ENCODE measurements around the gene ALDH3B2. TPM values are rescaled to one million over a fixed set of nuclear protein-coding genes. Genes with fewer than 3 reads are reported as not detected.

The ALDH3B2 gene
- total RNA-seq, 1 experiment from 2014 or later, result not detected

GRCh38 chr11:67613960-67614715 is 60.3 kb downstream of the ALDH3B2 start:
- no peaks in the 10 kb centered on the region for H3K27me3 ChIP-seq
- H3K27ac ChIP-seq, result no peak overlapping the region
- no peaks in the 10 kb centered on the region for H3K9me3 ChIP-seq (replicated peaks)
- H3K4me3 ChIP-seq, result peak overlapping the region; percentile 2; the same call in 1 of the 2 replicates
- peaks cover 6% of the 10 kb centered on the region; the same call in 1 of the 2 replicates for H3K4me1 ChIP-seq
- H3K36me3 ChIP-seq, result no peaks in the 10 kb centered on the region
- DNase-seq, result peak; percentile 71 to 77

- no peaks in the 10 kb centered on the region for H3K9me3 ChIP-seq (replicated peaks)
Measured at GRCh38 chr11:67613313-67613959, 61.0 kb downstream of the ALDH3B2 start.

GRCh38 chr11:67612751-67613150 is 61.7 kb downstream of the ALDH3B2 start:
- Histone ChIP-seq H3K4me3 (no peak overlapping the region), H3K27me3 (no peaks in the 10 kb centered on the region), H3K27ac (no peak overlapping the region), H3K4me1 (peaks cover 6% of the 10 kb centered on the region; the same call in 1 of the 2 replicates), H3K9me3 (replicated peaks) (no peaks in the 10 kb centered on the region), H3K36me3 (peaks cover 7% of the 10 kb centered on the region)
- DNase-seq, result no peak

More at GRCh38 chr11:67613313-67613959, 61.0 kb downstream of the ALDH3B2 start:
- Histone ChIP-seq H3K4me1 (peaks cover 6% of the 10 kb centered on the region; the same call in 1 of the 2 replicates), H3K27ac (no peak overlapping the region), H3K4me3 (no peak overlapping the region), H3K36me3 (peaks cover 6% of the 10 kb centered on the region), H3K27me3 (no peaks in the 10 kb centered on the region)
- no peak for DNase-seq

Other genes starting within 250 kb of the ALDH3B2 start
- 25.9 and 33.5 TPM in 2 replicates for gene RPS6KB2, start 246.1 kb downstream of the ALDH3B2 start, total RNA-seq (2014; rRNA removed; shearing (Covaris generic))
- 1.1 TPM in 1 of 2 replicates, not detected in the other for gene PTPRCAP, start 236.9 kb downstream of the ALDH3B2 start, total RNA-seq (2014; rRNA removed; shearing (Covaris generic))
- 25.5 and 30.1 TPM in 2 replicates for gene CORO1B, start 231.1 kb downstream of the ALDH3B2 start, total RNA-seq (2014; rRNA removed; shearing (Covaris generic))
- gene GPR152, start 221.9 kb downstream of the ALDH3B2 start, total RNA-seq (2014; rRNA removed; shearing (Covaris generic)), result not detected in 2 replicates
- gene CABP4, start 219.3 kb downstream of the ALDH3B2 start, total RNA-seq (2014; rRNA removed; shearing (Covaris generic)), result 1.2 and 2.6 TPM in 2 replicates
- 7.6 TPM in 2 replicates for gene TMEM134, start 205.4 kb downstream of the ALDH3B2 start, total RNA-seq (2014; rRNA removed; shearing (Covaris generic))
- 39.8 and 45.4 TPM in 2 replicates for gene AIP, start 191.6 kb downstream of the ALDH3B2 start, total RNA-seq (2014; rRNA removed; shearing (Covaris generic))
- gene PITPNM1, start 169.3 kb downstream of the ALDH3B2 start, total RNA-seq (2014; rRNA removed; shearing (Covaris generic)), result 7.9 and 9.7 TPM in 2 replicates
- gene CDK2AP2, start 166.5 kb downstream of the ALDH3B2 start, total RNA-seq (2014; rRNA removed; shearing (Covaris generic)), result 15.8 and 15.9 TPM in 2 replicates
- gene CABP2, start 151.2 kb downstream of the ALDH3B2 start, total RNA-seq (2014; rRNA removed; shearing (Covaris generic)), result not detected in 2 replicates
- gene GSTP1, start 90.8 kb downstream of the ALDH3B2 start, total RNA-seq (2014; rRNA removed; shearing (Covaris generic)), result 192 and 275 TPM in 2 replicates
- gene NDUFV1, start 67.7 kb downstream of the ALDH3B2 start, total RNA-seq (2014; rRNA removed; shearing (Covaris generic)), result 116 and 137 TPM in 2 replicates
- 0.76 and 2.4 TPM in 2 replicates for gene NUDT8, start 44.7 kb downstream of the ALDH3B2 start, total RNA-seq (2014; rRNA removed; shearing (Covaris generic))
- gene TBX10, start 34.9 kb downstream of the ALDH3B2 start, total RNA-seq (2014; rRNA removed; shearing (Covaris generic)), result not detected in 2 replicates
- gene ACY3, start 23.9 kb downstream of the ALDH3B2 start, total RNA-seq (2014; rRNA removed; shearing (Covaris generic)), result 0.18 TPM in 1 of 2 replicates, not detected in the other

Data from SJCRH30 (cell line).